Body of pancreas (tissue), 4 donors: ENCODE data around the gene ATP5MK.
A peak's percentile ranks its signal among the peaks of the same experiment; 100 is the strongest.

Experiments
- CTCF ChIP-seq, 7 experiments: fragments of 450-650 bp in 4 of 7; fragments of 200-600 bp in 3 of 7; sonication (generic) in 3 of 7; IDR thresholded peaks; one replicate each; pipeline ENCODE4 v1.5.1; 2016 to 2019; ENCODE audit warnings: antibody characterized with exemption in 7 of 7
- POLR2A ChIP-seq, 3 donors: fragments of 450-650 bp; IDR thresholded peaks; one replicate each; pipeline ENCODE4 v1.6.1; 2016; ENCODE audit warnings: antibody characterized with exemption in 3 of 3, mild to moderate bottlenecking in 2 of 3

- TF ChIP-seq CTCF (IDR thresholded peaks at IDR 0.05), result peak; percentile 33 to 67 (median 62)
- TF ChIP-seq POLR2A (IDR thresholded peaks at IDR 0.05), result no peak
These were observed 20.3 kb upstream of the ATP5MK start for GRCh38 chr10:103416436-103417147.
